IMR-90 (cell line): ENCODE measurements around the gene NDUFS5. TPM values are rescaled to one million over a fixed set of nuclear protein-coding genes. Genes with fewer than 3 reads are reported as not detected.

ENCODE experiments used
- polyA plus RNA-seq, 3 experiments: library from polyadenylated mRNA; depleted of rRNA; stranded (reverse); fragments of >200 nt; gene quantifications; 2 replicates each; pipeline ENCODE4 v1.2.3, GENCODE V29; 2012; ENCODE audit warnings: low replicate concordance in 1 of 3
- total RNA-seq: library from RNA; depleted of rRNA; stranded (reverse); fragments of >200 nt; gene quantifications from 2 replicates; pipeline ENCODE4 v1.2.3, GENCODE V29; 2012; rRNA removed

NDUFS5 gene
- total and polyA plus RNA-seq, 2 of the 4 experiments (the other 2 are of a cell fraction): 645 to 1,092 TPM

Other genes starting within 250 kb of the NDUFS5 start
- gene RRAGC, start 166.6 kb upstream of the NDUFS5 start, total RNA-seq: 7.2 and 11.7 TPM in 2 replicates
- 9.3 and 12.2 TPM in 2 replicates for gene RRAGC, start 166.6 kb upstream of the NDUFS5 start, polyA plus RNA-seq (2012; rRNA removed)
- 9.9 and 15.6 TPM in 2 replicates for gene MYCBP, start 153.0 kb upstream of the NDUFS5 start, total RNA-seq
- 10.1 and 11.9 TPM in 2 replicates for gene MYCBP, start 153.0 kb upstream of the NDUFS5 start, polyA plus RNA-seq (2012; rRNA removed)
- gene GJA9, start 144.8 kb upstream of the NDUFS5 start, total RNA-seq: not detected in 2 replicates
- not detected in 2 replicates for gene GJA9, start 144.8 kb upstream of the NDUFS5 start, polyA plus RNA-seq (2012; rRNA removed)
- 0.28 and 0.36 TPM in 2 replicates for gene RHBDL2, start 84.5 kb upstream of the NDUFS5 start, total RNA-seq
- gene RHBDL2, start 84.5 kb upstream of the NDUFS5 start, polyA plus RNA-seq (2012; rRNA removed): 0.30 and 0.38 TPM in 2 replicates
- 42.5 and 63.9 TPM in 2 replicates for gene AKIRIN1, start 35.1 kb upstream of the NDUFS5 start, total RNA-seq
- 37.7 and 44.2 TPM in 2 replicates for gene AKIRIN1, start 35.1 kb upstream of the NDUFS5 start, polyA plus RNA-seq (2012; rRNA removed)
- gene MACF1, start 178.3 kb downstream of the NDUFS5 start, total RNA-seq: 368 and 369 TPM in 2 replicates
- gene MACF1, start 178.3 kb downstream of the NDUFS5 start, polyA plus RNA-seq (2012; rRNA removed): 56.3 and 67.6 TPM in 2 replicates